ENCODE measurements around the gene KRTAP5-5.

Gene KRTAP5-5

GRCh38 chr11:1636291-1636950, 6.8 kb downstream of the KRTAP5-5 start:
- H4K20me1 ChIP-seq (ENCODE audit: insufficient read depth, low read length, poor library complexity, severe bottlenecking) = no peaks in the 10 kb centered on the region
- H2AFZ ChIP-seq (ENCODE audit: low read length) = no peak overlapping the region
- H3F3A ChIP-seq (ENCODE audit: low read depth) = no peaks in the 10 kb centered on the region
- H3K4me3 ChIP-seq (ENCODE audit: low read length, poor library complexity, severe bottlenecking) = no peak overlapping the region
- H3K9me3 ChIP-seq (ENCODE audit: insufficient read depth, low read depth, low read length) = no peaks in the 10 kb centered on the region
- no peaks in the 10 kb centered on the region for H3K27me3 ChIP-seq (ENCODE audit: insufficient read depth, low read length, poor library complexity, severe bottlenecking)
- no peaks in the 10 kb centered on the region for H3K9me2 ChIP-seq (replicated peaks; ENCODE audit: low read depth, low read length)
- no peak overlapping the region for H3K9ac ChIP-seq (ENCODE audit: low read depth, low read length, poor library complexity, severe bottlenecking)
- no peaks in the 10 kb centered on the region for H3K36me3 ChIP-seq (ENCODE audit: insufficient read depth, low read length)
- no peak overlapping the region for H3K4me2 ChIP-seq (ENCODE audit: low read depth, low read length, poor library complexity, severe bottlenecking)
- H3K79me2 ChIP-seq (ENCODE audit: insufficient read depth, low read length) = no peaks in the 10 kb centered on the region
- no peaks in the 10 kb centered on the region for H3K4me1 ChIP-seq (ENCODE audit: insufficient read depth, low read length, poor library complexity, severe bottlenecking)
- TF ChIP-seq EZH2phosphoT487 (IDR thresholded peaks at IDR 0.05; ENCODE audit: borderline replicate concordance) = no peak
- TF ChIP-seq, protein P1, sequence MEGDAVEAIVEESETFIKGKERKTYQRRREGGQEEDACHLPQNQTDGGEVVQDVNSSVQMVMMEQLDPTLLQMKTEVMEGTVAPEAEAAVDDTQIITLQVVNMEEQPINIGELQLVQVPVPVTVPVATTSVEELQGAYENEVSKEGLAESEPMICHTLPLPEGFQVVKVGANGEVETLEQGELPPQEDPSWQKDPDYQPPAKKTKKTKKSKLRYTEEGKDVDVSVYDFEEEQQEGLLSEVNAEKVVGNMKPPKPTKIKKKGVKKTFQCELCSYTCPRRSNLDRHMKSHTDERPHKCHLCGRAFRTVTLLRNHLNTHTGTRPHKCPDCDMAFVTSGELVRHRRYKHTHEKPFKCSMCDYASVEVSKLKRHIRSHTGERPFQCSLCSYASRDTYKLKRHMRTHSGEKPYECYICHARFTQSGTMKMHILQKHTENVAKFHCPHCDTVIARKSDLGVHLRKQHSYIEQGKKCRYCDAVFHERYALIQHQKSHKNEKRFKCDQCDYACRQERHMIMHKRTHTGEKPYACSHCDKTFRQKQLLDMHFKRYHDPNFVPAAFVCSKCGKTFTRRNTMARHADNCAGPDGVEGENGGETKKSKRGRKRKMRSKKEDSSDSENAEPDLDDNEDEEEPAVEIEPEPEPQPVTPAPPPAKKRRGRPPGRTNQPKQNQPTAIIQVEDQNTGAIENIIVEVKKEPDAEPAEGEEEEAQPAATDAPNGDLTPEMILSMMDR (conservative IDR thresholded peaks at IDR 0.05; ENCODE audit: low read length) = no peak

- Histone ChIP-seq H3K4me3 (ENCODE audit: low read length, poor library complexity, severe bottlenecking) (no peak overlapping the region), H3K36me3 (ENCODE audit: insufficient read depth, low read length) (no peaks in the 10 kb centered on the region), H3K9ac (ENCODE audit: low read depth, low read length, poor library complexity, severe bottlenecking) (no peak overlapping the region), H3F3A (ENCODE audit: low read depth) (no peaks in the 10 kb centered on the region), H3K27me3 (ENCODE audit: insufficient read depth, low read length, poor library complexity, severe bottlenecking) (no peaks in the 10 kb centered on the region), H3K4me2 (ENCODE audit: low read depth, low read length, poor library complexity, severe bottlenecking) (no peak overlapping the region), H3K9me2 (replicated peaks; ENCODE audit: low read depth, low read length) (no peaks in the 10 kb centered on the region), H2AFZ (ENCODE audit: low read length) (no peak overlapping the region), H3K79me2 (ENCODE audit: insufficient read depth, low read length) (no peaks in the 10 kb centered on the region), H3K9me3 (ENCODE audit: insufficient read depth, low read depth, low read length) (no peaks in the 10 kb centered on the region), H4K20me1 (ENCODE audit: insufficient read depth, low read length, poor library complexity, severe bottlenecking) (no peaks in the 10 kb centered on the region), H3K4me1 (ENCODE audit: insufficient read depth, low read length, poor library complexity, severe bottlenecking) (no peaks in the 10 kb centered on the region)
- TF ChIP-seq, protein P1 (conservative IDR thresholded peaks at IDR 0.05; ENCODE audit: low read length) = no peak
- TF ChIP-seq EZH2phosphoT487 (IDR thresholded peaks at IDR 0.05; ENCODE audit: borderline replicate concordance) = no peak
Measured at GRCh38 chr11:1637628-1638027, 8.1 kb downstream of the KRTAP5-5 start.

DNA sequence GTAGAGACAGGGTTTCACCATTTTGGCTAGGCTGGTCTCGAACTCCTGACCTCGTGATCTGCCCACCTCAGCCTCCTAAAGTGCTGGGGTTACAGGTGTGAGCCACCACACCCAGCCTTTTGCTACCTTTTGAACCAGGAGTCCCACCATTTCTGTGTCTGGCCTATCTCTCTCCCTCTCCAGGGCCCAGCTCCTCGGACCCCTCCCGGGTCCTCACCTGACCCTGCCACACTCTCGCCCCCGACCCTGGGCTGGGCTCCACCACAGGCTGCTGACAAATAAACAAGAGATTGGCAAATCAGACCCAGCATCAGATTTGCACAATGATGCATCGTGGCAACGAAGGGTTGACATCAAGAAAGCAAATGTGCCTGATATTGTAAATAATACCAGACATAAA, 8.8 kb downstream of the KRTAP5-5 start:
- Histone ChIP-seq H3K27me3 (ENCODE audit: insufficient read depth, low read length, poor library complexity, severe bottlenecking) (no peaks in the 10 kb centered on the region), H3F3A (ENCODE audit: low read depth) (no peaks in the 10 kb centered on the region), H3K9me2 (replicated peaks; ENCODE audit: low read depth, low read length) (no peaks in the 10 kb centered on the region), H3K4me3 (ENCODE audit: low read length, poor library complexity, severe bottlenecking) (no peak overlapping the region), H3K9me3 (ENCODE audit: insufficient read depth, low read depth, low read length) (no peaks in the 10 kb centered on the region), H3K4me1 (ENCODE audit: insufficient read depth, low read length, poor library complexity, severe bottlenecking) (no peaks in the 10 kb centered on the region), H4K20me1 (ENCODE audit: insufficient read depth, low read length, poor library complexity, severe bottlenecking) (no peaks in the 10 kb centered on the region), H3K36me3 (ENCODE audit: insufficient read depth, low read length) (no peaks in the 10 kb centered on the region), H3K79me2 (ENCODE audit: insufficient read depth, low read length) (no peaks in the 10 kb centered on the region), H2AFZ (ENCODE audit: low read length) (no peak overlapping the region), H3K9ac (ENCODE audit: low read depth, low read length, poor library complexity, severe bottlenecking) (no peak overlapping the region), H3K4me2 (ENCODE audit: low read depth, low read length, poor library complexity, severe bottlenecking) (no peak overlapping the region)
- TF ChIP-seq, protein P1 (conservative IDR thresholded peaks at IDR 0.05; ENCODE audit: low read length) = no peak
- no peak for TF ChIP-seq EZH2phosphoT487 (IDR thresholded peaks at IDR 0.05; ENCODE audit: borderline replicate concordance)

All from Loucy (cell line).